Liver (tissue), 9 donors: ENCODE data around the gene SLIT1. TPM values are rescaled to one million over a fixed set of nuclear protein-coding genes. Genes with fewer than 3 reads are reported as not detected.

Source experiments
- DNase-seq: peaks from one replicate; pipeline ENCODE4 v3.0.0-alpha.2; 2017; ENCODE audit warnings: low spot score
- H3K27ac ChIP-seq, 2 donors: one replicate each; pipeline ENCODE4 v1.7.0; 2013; ENCODE audit warnings: inconsistent platforms in 2 of 2, low read length in 2 of 2, control low read depth in 1 of 2, low read depth in 1 of 2, mild to moderate bottlenecking in 1 of 2
- H3K27me3 ChIP-seq, 4 donors: one replicate each; pipeline versions ENCODE4 v1.6.1 to v1.7.0; 2013; ENCODE audit warnings: low read length in 3 of 4, inconsistent platforms in 1 of 4, mild to moderate bottlenecking in 1 of 4, moderate library complexity in 1 of 4; ENCODE audit not compliant: control insufficient read depth in 4 of 4, insufficient read depth in 4 of 4
- H3K36me3 ChIP-seq, 4 donors: one replicate each; pipeline versions ENCODE4 v1.6.1 to v1.7.0; 2013; ENCODE audit warnings: low read length in 3 of 4, mild to moderate bottlenecking in 3 of 4, low read depth in 1 of 4, moderate library complexity in 1 of 4; ENCODE audit not compliant: control insufficient read depth in 4 of 4, insufficient read depth in 3 of 4
- H3K4me1 ChIP-seq, 4 donors: one replicate each; pipeline versions ENCODE4 v1.6.1 to v1.7.0; 2013; ENCODE audit warnings: low read length in 3 of 4, mild to moderate bottlenecking in 3 of 4, moderate library complexity in 1 of 4; ENCODE audit not compliant: control insufficient read depth in 4 of 4, insufficient read depth in 4 of 4
- H3K4me3 ChIP-seq, 3 donors: one replicate each; pipeline versions ENCODE4 v1.6.1 to v1.7.0; 2013; ENCODE audit warnings: low read length in 3 of 3, control low read depth in 1 of 3, low read depth in 1 of 3, mild to moderate bottlenecking in 1 of 3
- H3K9ac ChIP-seq, 2 donors: one replicate each; pipeline ENCODE4 v1.7.0; 2013; ENCODE audit warnings: low read length in 2 of 2, mild to moderate bottlenecking in 2 of 2, moderate library complexity in 2 of 2, control low read depth in 1 of 2, low read depth in 1 of 2
- H3K9me3 ChIP-seq, 4 donors: one replicate each; pipeline versions ENCODE4 v1.6.1 to v1.7.0; 2013; ENCODE audit warnings: low read length in 3 of 4; ENCODE audit not compliant: control insufficient read depth in 4 of 4
- EGR1 ChIP-seq, 2 donors: IDR thresholded peaks; 2 replicates each; pipeline ENCODE4 v1.6.1; 2016 to 2018; ENCODE audit warnings: antibody characterized with exemption in 2 of 2, low read depth in 2 of 2
- FOXA1 ChIP-seq: IDR thresholded peaks from 2 replicates; pipeline ENCODE4 v1.6.1; 2016; ENCODE audit warnings: antibody characterized with exemption
- FOXA2 ChIP-seq: IDR thresholded peaks from 2 replicates; pipeline ENCODE4 v1.6.1; 2016; ENCODE audit warnings: antibody characterized with exemption
- GABPA ChIP-seq, 2 donors: IDR thresholded peaks in 1 of 2; conservative IDR thresholded peaks in 1 of 2; 2 replicates each; pipeline ENCODE4 v1.6.1; 2016; ENCODE audit warnings: antibody characterized with exemption in 2 of 2, mild to moderate bottlenecking in 1 of 2, moderate library complexity in 1 of 2
- HNF4A ChIP-seq, 2 donors: conservative IDR thresholded peaks; 2 replicates each; pipeline ENCODE4 v1.6.1; 2016; ENCODE audit warnings: antibody characterized with exemption in 2 of 2, mild to moderate bottlenecking in 2 of 2
- HNF4G ChIP-seq: IDR thresholded peaks from 2 replicates; pipeline ENCODE4 v1.6.1; 2016; ENCODE audit warnings: antibody characterized with exemption
- JUND ChIP-seq, 2 donors: IDR thresholded peaks; 2 replicates each; pipeline ENCODE4 v1.6.1; 2016; ENCODE audit warnings: antibody characterized with exemption in 2 of 2
- NR2F2 ChIP-seq: IDR thresholded peaks from 2 replicates; pipeline ENCODE4 v1.6.1; 2016; ENCODE audit warnings: antibody characterized with exemption
- RAD21 ChIP-seq, 2 donors: IDR thresholded peaks; 2 replicates each; pipeline ENCODE4 v1.6.1; 2016; ENCODE audit warnings: antibody characterized with exemption in 2 of 2, mild to moderate bottlenecking in 2 of 2
- RXRA ChIP-seq, 2 donors: IDR thresholded peaks; 2 replicates each; pipeline ENCODE4 v1.6.1; 2017 to 2018; ENCODE audit warnings: antibody characterized with exemption in 2 of 2, mild to moderate bottlenecking in 1 of 2
- SP1 ChIP-seq: IDR thresholded peaks from 2 replicates; pipeline ENCODE4 v1.6.1; 2018; ENCODE audit warnings: antibody characterized with exemption, mild to moderate bottlenecking
- TAF1 ChIP-seq: conservative IDR thresholded peaks from 2 replicates; pipeline ENCODE4 v1.6.1; 2016; ENCODE audit warnings: antibody characterized with exemption, mild to moderate bottlenecking
- YY1 ChIP-seq: IDR thresholded peaks from 2 replicates; pipeline ENCODE4 v1.6.1; 2016; ENCODE audit warnings: antibody characterized with exemption, mild to moderate bottlenecking
- WGBS: extraction: QIAGEN DNeasy Blood & Tissue Kit; methylation state at CpG from one replicate; pipeline ENCODE4 v1.1.7; 2013; 5-methylcytosine and 5-hydroxymethylcytosine counted together
- polyA plus RNA-seq, 2 donors: library from polyadenylated mRNA; stranded (reverse) in 1 of 2; unstranded in 1 of 2; fragments of 200-250 nt in 1 of 2; fragments of >200 nt in 1 of 2; fragmentation: Nextera tagmentation in 1 of 2; extraction: Ambion mirVana in 1 of 2; gene quantifications; one replicate each; pipeline versions ENCODE4 v1.2.1 to v1.2.3, GENCODE V29; 2013 to 2015
- total RNA-seq, 2 donors: library from RNA; depleted of rRNA; stranded (reverse); fragments of >200 nt; gene quantifications; one replicate each; pipeline ENCODE4 v1.2.3, GENCODE V29; 2014
- TF ChIP-seq, protein P1 (sequence below): fragments of 150-350 bp; IDR thresholded peaks from 2 replicates; pipeline ENCODE4 v1.5.1; 2017; ENCODE audit warnings: improper control_type of control experiment, low read depth, low read length; ENCODE audit not compliant: missing input control
- TF ChIP-seq, protein P2 (sequence below): IDR thresholded peaks from 2 replicates; pipeline ENCODE4 v1.6.1; 2016; ENCODE audit warnings: antibody characterized with exemption, mild to moderate bottlenecking
- TF ChIP-seq, protein P3 (sequence below): IDR thresholded peaks from 2 replicates; pipeline ENCODE4 v1.6.1; 2016; ENCODE audit warnings: antibody characterized with exemption
- TF ChIP-seq, protein P4 (sequence below): IDR thresholded peaks from 2 replicates; pipeline ENCODE4 v1.6.1; 2016; ENCODE audit warnings: antibody characterized with exemption
- TF ChIP-seq, protein P5 (sequence below): IDR thresholded peaks from 2 replicates; pipeline ENCODE4 v1.6.1; 2016; ENCODE audit warnings: antibody characterized with exemption
- donor health status: healthy.
- donor health status: healthy.
- donor health status: healthy.
- donor health status: healthy.
- donor health status: healthy.

SLIT1 gene
- total and polyA plus RNA-seq, 4 donors: under 0.01 to 0.14 (median 0.06) TPM

DNA sequence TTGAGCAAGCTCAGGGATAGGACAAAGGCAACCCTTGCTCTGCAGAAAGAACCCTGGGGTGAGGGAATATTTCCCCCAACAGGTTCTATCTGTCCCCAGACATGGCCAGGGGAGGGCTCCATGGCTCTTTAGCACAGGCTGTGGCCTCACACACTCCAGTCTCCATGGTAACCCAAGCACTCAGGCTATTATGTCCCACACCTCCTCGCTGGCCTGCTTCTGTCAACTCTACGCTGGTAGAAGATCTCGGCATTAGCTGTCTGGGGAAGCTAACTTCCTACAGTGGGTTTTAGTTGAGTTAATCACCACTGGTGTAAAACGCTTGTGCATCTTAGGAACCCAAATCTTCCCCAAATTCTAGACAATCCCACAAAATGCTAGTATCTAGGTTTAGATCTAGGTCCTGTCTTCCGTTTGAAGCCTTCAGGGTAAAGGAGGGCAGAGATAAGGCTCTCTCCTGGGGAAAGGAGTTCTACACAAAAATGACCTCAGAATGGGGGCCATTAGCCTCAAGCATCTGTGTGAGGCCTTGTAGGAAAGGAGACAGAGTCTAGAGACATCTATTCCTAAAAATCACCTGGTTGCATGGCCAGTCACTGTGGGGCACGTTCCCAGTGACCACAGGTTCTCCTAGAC, 36.7 kb upstream of the SLIT1 start:
- TF ChIP-seq, protein P1, sequence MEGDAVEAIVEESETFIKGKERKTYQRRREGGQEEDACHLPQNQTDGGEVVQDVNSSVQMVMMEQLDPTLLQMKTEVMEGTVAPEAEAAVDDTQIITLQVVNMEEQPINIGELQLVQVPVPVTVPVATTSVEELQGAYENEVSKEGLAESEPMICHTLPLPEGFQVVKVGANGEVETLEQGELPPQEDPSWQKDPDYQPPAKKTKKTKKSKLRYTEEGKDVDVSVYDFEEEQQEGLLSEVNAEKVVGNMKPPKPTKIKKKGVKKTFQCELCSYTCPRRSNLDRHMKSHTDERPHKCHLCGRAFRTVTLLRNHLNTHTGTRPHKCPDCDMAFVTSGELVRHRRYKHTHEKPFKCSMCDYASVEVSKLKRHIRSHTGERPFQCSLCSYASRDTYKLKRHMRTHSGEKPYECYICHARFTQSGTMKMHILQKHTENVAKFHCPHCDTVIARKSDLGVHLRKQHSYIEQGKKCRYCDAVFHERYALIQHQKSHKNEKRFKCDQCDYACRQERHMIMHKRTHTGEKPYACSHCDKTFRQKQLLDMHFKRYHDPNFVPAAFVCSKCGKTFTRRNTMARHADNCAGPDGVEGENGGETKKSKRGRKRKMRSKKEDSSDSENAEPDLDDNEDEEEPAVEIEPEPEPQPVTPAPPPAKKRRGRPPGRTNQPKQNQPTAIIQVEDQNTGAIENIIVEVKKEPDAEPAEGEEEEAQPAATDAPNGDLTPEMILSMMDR: no peak
- TF ChIP-seq NR2F2 (no peak), RXRA (IDR thresholded peaks at IDR 0.05) (no peak), HNF4G (no peak), GABPA (IDR thresholded peaks at IDR 0.05 in 1 of 2, conservative IDR thresholded peaks at IDR 0.05 in 1 of 2) (no peak), SP1 (no peak), HNF4A (conservative IDR thresholded peaks at IDR 0.05) (no peak), FOXA2 (no peak), YY1 (no peak), JUND (IDR thresholded peaks at IDR 0.05) (no peak), FOXA1 (no peak), TAF1 (no peak), RAD21 (IDR thresholded peaks at IDR 0.05) (no peak), EGR1 (IDR thresholded peaks at IDR 0.05; ENCODE audit: low read depth in 2 of 2) (no peak)
- TF ChIP-seq, protein P2, sequence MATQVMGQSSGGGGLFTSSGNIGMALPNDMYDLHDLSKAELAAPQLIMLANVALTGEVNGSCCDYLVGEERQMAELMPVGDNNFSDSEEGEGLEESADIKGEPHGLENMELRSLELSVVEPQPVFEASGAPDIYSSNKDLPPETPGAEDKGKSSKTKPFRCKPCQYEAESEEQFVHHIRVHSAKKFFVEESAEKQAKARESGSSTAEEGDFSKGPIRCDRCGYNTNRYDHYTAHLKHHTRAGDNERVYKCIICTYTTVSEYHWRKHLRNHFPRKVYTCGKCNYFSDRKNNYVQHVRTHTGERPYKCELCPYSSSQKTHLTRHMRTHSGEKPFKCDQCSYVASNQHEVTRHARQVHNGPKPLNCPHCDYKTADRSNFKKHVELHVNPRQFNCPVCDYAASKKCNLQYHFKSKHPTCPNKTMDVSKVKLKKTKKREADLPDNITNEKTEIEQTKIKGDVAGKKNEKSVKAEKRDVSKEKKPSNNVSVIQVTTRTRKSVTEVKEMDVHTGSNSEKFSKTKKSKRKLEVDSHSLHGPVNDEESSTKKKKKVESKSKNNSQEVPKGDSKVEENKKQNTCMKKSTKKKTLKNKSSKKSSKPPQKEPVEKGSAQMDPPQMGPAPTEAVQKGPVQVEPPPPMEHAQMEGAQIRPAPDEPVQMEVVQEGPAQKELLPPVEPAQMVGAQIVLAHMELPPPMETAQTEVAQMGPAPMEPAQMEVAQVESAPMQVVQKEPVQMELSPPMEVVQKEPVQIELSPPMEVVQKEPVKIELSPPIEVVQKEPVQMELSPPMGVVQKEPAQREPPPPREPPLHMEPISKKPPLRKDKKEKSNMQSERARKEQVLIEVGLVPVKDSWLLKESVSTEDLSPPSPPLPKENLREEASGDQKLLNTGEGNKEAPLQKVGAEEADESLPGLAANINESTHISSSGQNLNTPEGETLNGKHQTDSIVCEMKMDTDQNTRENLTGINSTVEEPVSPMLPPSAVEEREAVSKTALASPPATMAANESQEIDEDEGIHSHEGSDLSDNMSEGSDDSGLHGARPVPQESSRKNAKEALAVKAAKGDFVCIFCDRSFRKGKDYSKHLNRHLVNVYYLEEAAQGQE: no peak
- TF ChIP-seq, protein P3, sequence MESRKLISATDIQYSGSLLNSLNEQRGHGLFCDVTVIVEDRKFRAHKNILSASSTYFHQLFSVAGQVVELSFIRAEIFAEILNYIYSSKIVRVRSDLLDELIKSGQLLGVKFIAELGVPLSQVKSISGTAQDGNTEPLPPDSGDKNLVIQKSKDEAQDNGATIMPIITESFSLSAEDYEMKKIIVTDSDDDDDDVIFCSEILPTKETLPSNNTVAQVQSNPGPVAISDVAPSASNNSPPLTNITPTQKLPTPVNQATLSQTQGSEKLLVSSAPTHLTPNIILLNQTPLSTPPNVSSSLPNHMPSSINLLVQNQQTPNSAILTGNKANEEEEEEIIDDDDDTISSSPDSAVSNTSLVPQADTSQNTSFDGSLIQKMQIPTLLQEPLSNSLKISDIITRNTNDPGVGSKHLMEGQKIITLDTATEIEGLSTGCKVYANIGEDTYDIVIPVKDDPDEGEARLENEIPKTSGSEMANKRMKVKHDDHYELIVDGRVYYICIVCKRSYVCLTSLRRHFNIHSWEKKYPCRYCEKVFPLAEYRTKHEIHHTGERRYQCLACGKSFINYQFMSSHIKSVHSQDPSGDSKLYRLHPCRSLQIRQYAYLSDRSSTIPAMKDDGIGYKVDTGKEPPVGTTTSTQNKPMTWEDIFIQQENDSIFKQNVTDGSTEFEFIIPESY: no peak
- TF ChIP-seq, protein P4, sequence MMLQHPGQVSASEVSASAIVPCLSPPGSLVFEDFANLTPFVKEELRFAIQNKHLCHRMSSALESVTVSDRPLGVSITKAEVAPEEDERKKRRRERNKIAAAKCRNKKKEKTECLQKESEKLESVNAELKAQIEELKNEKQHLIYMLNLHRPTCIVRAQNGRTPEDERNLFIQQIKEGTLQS: no peak
- TF ChIP-seq, protein P5, sequence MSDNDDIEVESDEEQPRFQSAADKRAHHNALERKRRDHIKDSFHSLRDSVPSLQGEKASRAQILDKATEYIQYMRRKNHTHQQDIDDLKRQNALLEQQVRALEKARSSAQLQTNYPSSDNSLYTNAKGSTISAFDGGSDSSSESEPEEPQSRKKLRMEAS: no peak
- Histone ChIP-seq H3K27ac (no peak overlapping the region), H3K4me3 (no peak overlapping the region), H3K9me3 (no peaks in the 10 kb centered on the region), H3K27me3 (no peaks in the 10 kb centered on the region), H3K9ac (no peak overlapping the region), H3K36me3 (peaks cover 0 to 6% (median 2%) of the 10 kb centered on the region in 4 donors), H3K4me1 (no peaks in the 10 kb centered on the region)
- 96% methylated on average over 6 of the region's 6 CpGs for WGBS
- no peak for DNase-seq
